GDM1 (cell line): ENCODE measurements around the gene DDO.
A peak's percentile ranks its signal among the peaks of the same experiment; 100 is the strongest.

Source experiments
- DNase-seq: peaks from one replicate; lab custom pipeline; 2025; lab: John Stamatoyannopoulos, UW

DDO gene

DNA sequence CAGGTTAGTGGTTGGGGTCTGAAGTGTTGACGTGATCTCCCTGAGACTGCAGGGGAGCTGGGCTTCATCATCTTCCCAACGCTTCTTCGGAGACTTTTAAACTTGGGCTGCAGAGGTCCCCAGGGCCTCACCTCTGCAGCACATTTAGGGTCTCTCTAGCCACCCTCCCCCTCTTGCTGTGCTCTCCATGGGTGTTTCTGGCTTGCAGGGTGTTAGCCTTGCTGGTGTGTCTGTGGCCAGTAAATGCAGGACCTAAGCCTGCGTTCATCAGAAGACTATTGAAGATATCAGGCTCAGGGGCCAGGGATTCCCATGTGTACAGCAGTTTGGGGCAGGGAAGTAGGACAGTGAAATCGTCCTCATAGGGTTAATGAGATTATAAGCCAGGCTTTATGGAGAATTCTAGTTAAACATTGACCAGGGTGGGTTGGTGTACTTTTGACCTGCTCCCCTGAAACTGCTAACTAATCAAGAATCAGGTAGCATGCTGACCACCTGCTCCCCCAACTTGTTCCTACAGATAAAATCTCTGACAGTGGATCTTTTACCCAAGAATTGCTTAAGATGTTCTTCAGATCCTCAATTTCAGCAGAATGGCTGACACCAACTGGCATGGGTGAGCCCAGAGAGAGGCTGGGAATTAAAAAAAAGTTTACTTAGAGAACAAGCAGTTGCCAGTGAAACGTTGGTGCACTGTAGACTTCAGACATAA lies 3.8 kb upstream of the DDO start:
- DNase-seq = no peak

DNA sequence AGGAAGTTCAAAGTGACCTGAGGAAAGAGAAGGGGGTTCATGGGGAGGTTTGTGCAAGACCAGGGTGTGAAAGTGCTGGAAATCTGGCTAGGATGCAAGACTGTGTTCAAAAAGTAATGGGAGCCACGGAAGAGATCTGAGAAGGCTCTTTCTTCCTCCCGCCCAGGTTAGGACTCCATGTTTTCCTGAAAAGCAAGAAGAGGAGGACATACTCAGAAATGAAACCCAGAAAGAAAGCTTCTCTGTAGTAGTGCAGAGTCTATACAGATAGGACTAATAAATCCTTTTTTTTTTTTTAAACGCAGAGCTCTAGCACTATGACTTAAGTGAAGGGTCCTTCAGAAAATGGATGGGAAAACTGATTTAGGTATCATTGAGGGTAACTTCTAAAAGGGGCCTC lies 3.2 kb upstream of the DDO start:
- no peak for DNase-seq

GRCh38 chr6:110414669-110415068 lies 706 bp downstream of the DDO start:
- DNase-seq = no peak

DNA sequence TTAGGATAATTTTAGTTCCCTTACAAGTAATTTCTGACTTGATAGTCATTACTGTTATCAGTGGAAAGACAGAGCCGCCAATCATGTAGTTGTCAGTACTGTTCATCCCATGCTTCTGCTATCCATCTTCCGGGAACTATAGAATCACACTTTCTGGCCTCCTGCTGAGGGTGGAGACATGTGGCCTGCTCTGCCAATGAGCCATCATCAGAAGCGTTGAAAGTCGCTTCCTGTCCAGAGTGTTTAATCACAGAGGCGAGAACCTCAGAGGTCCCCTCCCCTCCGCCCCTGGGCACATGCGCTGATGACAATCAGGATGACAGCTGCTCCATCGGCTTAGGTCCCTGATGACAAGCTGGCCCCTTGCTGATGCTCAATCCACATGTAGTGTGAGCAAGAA lies 3.0 kb downstream of the DDO start:
- no peak for DNase-seq

GRCh38 chr6:110410511-110410910 lies 4.9 kb downstream of the DDO start:
- no peak for DNase-seq

GRCh38 chr6:110409794-110410193 lies 5.6 kb downstream of the DDO start:
- DNase-seq = no peak

- no peak for DNase-seq
These were observed 6.5 kb downstream of the DDO start for GRCh38 chr6:110408901-110409300.

- no peak for DNase-seq
These were observed 10.8 kb downstream of the DDO start for GRCh38 chr6:110404607-110405006.

- no peak for DNase-seq
These were observed 13.7 kb downstream of the DDO start for GRCh38 chr6:110401585-110402176.

GRCh38 chr6:110400208-110400607 lies 15.2 kb downstream of the DDO start:
- no peak for DNase-seq

DNA sequence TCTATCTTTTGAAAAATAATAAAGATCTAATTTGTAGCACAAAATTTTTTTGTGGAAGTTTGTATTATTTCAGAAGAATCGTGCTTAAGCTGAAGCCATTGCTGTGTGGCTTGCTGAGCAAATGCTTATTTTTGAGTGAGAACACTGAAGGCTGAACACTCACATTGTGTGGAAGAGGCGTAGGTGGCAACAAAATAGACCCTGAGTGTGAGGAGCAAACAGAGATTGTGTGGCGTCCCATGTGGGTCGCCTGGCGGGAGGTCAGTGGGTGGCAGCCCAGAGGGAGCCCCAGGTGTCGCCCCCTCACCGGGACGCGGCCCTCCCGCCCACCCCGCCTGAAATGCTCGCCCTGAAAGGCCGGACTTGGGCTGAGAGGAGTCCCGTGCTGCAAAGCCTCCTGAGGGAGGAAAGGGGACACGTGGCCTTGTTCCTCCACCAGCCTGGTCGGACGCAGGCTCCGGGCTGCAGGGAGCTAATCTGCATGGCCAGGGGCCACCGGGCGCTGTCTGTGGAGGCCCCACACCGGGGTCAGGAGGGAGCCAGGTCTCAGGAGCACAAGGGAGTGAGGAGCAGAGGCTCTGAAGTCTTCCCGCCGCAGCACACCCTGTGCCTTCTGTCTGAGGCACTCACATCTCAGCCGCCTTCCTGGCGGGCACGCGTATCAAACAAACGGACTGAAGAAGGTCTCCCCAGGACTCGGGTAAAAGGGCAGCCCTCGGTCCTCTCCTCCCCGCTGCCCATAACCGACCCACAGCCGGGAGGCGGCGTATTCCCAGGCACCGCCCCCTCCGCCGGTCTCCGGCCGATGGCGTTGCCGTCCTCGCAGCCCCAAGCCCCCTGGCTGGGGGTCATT lies 15.9 kb downstream of the DDO start:
- DNase-seq = no peak

DNA sequence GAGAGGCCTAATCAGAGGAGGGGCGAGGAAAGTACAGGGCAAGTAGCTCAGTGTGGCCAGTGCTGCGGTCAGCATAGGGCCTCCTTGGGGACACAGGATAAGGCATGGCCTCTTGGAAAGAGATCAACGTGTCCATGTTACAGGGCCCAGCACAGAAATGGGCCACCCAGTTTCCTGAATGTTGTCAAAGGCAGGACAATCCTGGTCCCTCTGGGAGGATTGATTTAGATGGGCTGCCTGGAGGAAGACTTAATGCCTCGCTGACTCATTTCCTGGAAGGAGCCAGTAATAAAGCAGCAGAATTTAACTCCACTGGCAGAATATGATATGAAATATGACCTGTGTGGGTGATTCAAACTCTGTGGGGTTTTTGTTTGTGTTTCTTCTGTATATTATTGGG lies 16.6 kb downstream of the DDO start:
- DNase-seq = peak; percentile 19

DNA sequence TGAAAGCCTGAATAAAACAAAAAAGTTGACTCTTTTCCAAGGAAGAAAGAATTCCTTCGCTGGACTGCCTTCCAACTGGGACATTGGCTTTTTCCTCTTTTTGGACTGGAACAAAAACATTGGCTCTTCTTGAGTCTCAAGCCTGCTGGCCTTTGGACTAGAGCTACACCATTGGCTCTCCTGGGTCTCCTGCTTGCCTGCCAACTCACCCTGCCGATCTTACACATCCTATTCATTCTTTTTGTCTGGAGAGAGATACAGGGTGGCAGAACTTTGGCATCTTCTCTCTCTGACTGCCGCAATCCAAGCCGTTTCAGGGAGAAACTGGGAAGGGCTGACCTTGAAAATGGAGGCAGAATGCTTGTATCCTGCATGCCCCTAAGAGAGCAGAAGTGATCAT lies 20.2 kb downstream of the DDO start:
- no peak for DNase-seq

DNA sequence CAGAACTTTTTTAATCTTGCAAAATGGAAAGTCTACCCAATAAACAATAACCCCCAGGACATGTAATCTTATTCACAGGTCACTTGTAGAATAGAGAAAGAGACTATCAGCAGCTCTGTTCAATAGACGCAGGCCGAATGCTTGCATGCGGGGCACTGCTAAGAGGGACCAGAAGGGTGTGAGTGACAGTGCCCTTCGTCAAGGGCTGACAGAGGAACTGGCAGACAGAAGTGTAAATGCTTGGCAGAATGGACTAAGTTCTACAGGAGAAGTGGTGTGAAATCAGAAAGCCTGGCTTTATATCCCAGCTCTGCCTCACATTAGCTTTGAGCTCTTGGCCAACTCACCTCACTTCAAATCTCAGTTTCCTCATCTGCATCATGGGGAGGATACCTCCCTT lies 21.0 kb downstream of the DDO start:
- no peak for DNase-seq

GRCh38 chr6:110392727-110393126 lies 22.6 kb downstream of the DDO start:
- no peak for DNase-seq

DNA sequence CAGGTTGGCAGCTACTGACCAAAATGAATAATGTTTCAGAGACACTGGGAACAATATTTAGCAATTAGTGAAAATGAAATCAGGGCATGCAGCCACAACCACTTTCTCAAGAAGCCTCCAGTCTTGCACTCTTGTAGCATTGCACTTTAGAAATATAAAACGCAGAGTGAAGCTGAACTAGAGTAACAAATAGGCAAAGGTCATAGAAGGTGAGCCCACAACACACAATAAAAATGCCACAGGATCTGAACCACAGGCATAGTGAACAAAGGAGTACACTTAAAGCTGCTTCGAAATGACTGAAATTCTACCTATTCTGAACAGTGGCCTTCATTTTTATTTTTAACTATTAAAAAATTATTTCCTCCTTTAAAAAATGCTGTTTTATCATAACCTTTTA lies 25.0 kb downstream of the DDO start:
- no peak for DNase-seq

- DNase-seq = peak; percentile 48
These were observed 25.5 kb downstream of the DDO start for GRCh38 chr6:110389689-110390382.

- DNase-seq = no peak
These were observed 27.4 kb downstream of the DDO start for GRCh38 chr6:110387986-110388385.

- no peak for DNase-seq
These were observed 29.9 kb downstream of the DDO start for GRCh38 chr6:110385458-110385863.

DNA sequence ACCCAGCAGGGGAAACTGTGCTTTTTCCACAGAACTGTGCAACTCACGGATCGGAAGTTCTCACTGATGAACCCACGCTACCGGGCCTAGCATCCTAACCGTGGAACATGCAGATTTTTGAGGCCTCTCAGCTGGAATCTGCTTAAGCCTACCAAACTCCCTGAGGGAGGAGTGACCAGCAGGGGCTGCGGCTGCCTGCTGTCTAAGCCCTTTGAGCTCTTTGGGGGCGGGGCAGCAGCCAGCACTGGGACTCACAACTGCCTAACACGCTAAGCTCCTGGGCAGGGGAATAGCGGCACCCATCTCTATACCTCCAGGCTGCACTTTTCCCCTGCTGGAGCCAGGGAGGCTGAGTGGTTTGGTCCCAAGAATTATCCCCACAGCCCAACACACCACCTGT lies 36.8 kb downstream of the DDO start:
- no peak for DNase-seq

DNA sequence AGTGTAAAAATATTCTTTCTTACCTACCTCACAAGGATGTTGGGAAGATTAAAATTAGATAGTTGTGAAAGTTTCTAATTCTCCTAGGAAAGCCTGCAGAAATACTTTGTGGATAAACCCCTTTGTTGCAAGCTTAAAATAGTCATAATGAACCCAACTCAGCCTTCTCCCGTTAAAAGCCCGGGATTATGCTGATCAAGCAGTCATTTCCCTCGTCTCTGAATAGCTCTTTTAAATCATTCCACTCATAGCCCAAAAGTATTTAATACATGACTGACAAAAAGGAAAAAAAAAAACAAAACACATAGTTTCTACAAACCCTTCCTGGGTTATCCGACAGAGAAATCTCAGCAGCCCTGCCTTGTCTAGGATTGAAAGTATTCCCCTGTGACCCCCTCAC lies 46.3 kb downstream of the DDO start:
- no peak for DNase-seq

DNA sequence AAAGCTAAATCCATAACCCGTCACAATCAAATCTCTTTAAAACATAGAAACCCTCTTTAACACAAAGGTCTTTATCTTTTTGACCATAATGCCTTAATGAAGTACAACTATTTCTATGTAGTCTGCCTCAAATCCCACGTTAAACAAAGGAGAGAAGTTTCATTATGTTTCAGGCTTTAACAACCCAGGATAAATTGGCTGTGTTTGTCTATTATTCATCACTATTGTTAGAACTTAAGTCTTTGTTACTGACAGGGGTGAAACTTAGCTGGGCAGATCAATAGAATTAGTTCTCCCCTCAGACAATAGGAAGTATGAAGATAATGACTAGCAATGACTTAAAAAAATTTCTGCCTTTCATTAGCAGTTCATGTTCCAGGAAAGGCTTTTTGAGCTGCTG lies 47.1 kb downstream of the DDO start:
- DNase-seq = no peak

DNA sequence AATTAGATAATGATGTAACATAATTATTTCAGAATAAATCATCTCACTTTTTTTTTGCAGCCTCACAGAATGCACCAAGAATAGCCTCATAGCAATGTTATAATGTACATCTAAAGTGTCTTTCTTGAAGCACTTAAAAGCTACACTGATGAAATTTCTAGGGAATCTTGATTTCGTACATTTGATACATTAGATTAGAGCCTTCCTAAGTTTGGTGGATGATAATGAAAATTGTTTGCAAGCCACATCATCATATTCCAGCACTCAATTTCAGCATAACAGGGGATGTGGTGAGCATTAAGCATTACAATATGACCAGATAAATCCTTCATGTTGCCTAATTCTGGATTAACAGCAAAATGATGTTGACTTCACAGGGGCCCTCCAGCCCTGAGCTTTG lies 47.5 kb downstream of the DDO start:
- DNase-seq = no peak
